ENCODE results near the gene MMP2. TPM values are rescaled to one million over a fixed set of nuclear protein-coding genes. Genes with fewer than 3 reads are reported as not detected.

MMP2 gene
- total and polyA plus RNA-seq, 10 of the 15 experiments (the other 5 are each of a cell fraction or from before 2014, with no cell fraction given) = 0.37 to 0.80 (median 0.59) TPM; not detected in 7

GRCh38 chr16:55515111-55515510 lies 36.1 kb downstream of the MMP2 start:
- intact Hi-C loops (cut with micrococcal nuclease; ENCODE audit: unreplicated experiment) (no loop called here), in situ Hi-C loops (cut with MboI) (no loop called here)
- Histone ChIP-seq H3K27me3 (replicated peaks in 1 of 2; ENCODE audit: control insufficient read depth in 2 of 2, insufficient read depth in 2 of 2, low read length in 1 of 2) (no peaks in the 10 kb centered on the region), H3K27ac (ENCODE audit: control insufficient read depth, insufficient read depth) (no peak overlapping the region), H3K4me3 (no peak overlapping the region), H3K9ac (ENCODE audit: control insufficient read depth, insufficient read depth, low read length) (no peak overlapping the region), H3K4me1 (ENCODE audit: control insufficient read depth, insufficient read depth, low read length) (no peaks in the 10 kb centered on the region), H3K36me3 (ENCODE audit: control insufficient read depth in 2 of 2, insufficient read depth in 2 of 2, low read length in 1 of 2) (no peaks in the 10 kb centered on the region), H3K79me2 (ENCODE audit: control insufficient read depth, insufficient read depth, low read length) (no peaks in the 10 kb centered on the region), H3K4me2 (ENCODE audit: control insufficient read depth, insufficient read depth) (no peak overlapping the region), H4K20me1 (ENCODE audit: control insufficient read depth, insufficient read depth) (no peaks in the 10 kb centered on the region), H2AFZ (ENCODE audit: control insufficient read depth, low read depth, low read length) (no peak overlapping the region), H3K9me3 (replicated peaks; ENCODE audit: control insufficient read depth, insufficient read depth, low read length) (no peaks in the 10 kb centered on the region; the same call in 2 of the 3 replicates)
- ATAC-seq (no peak), DNase-seq (ENCODE audit: low read depth, low spot score) (no peak), FAIRE-seq (no peak)
- RAD21 ChIA-PET (ENCODE audit: unreplicated experiment) = no interaction called here
- no TSS peak for BruUV-seq (replicated peaks)
- POLR2A ChIA-PET = no interaction called here
- SMC1A ChIA-PET (ENCODE audit: uncharacterized antibody, unreplicated experiment) = interaction anchor here (1.6 kb wide), 1 partner anchor 13 kb away, joined by 3 read pairs; no protein-coding TSS in a partner anchor
- WGBS (ENCODE audit: insufficient coverage, insufficient replicate concordance, low lambda C conversion rate, missing lambda C conversion rate) = 5% methylated on average over 1 of the region's 1 CpG
- CTCF ChIA-PET = interaction anchor here (1.3 to 1.8 kb wide), 2 partner anchors 9 to 16 kb away, joined by 3 to 5 read pairs; no protein-coding TSS in a partner anchor
- TF ChIP-seq EP300 (IDR thresholded peaks at IDR 0.05; ENCODE audit: borderline replicate concordance in 1 of 2, control insufficient read depth in 1 of 2, low read depth in 2 of 2, low read length in 2 of 2) (no peak), REST (IDR thresholded peaks at IDR 0.05; ENCODE audit: low read depth, low read length) (no peak), SKIL (IDR thresholded peaks at IDR 0.05; ENCODE audit: low read depth, poor library complexity, severe bottlenecking) (no peak), TCF12 (IDR thresholded peaks at IDR 0.05; ENCODE audit: low read depth, low read length) (no peak), ESRRA (IDR thresholded peaks at IDR 0.05; ENCODE audit: low read length) (no peak), SIX5 (IDR thresholded peaks at IDR 0.05; ENCODE audit: low read depth, low read length, severe bottlenecking) (no peak), ELK1 (IDR thresholded peaks at IDR 0.05; ENCODE audit: low read depth, low read length) (no peak), MYC (IDR thresholded peaks at IDR 0.05; ENCODE audit: insufficient read depth, insufficient read length, insufficient replicate concordance, low read length, severe bottlenecking) (no peak), WRNIP1 (IDR thresholded peaks at IDR 0.05; ENCODE audit: borderline replicate concordance, low read depth, low read length) (no peak), FOXK2 (IDR thresholded peaks at IDR 0.05) (no peak), TBL1XR1 (IDR thresholded peaks at IDR 0.05; ENCODE audit: low read depth, low read length) (no peak), NR2C1 (IDR thresholded peaks at IDR 0.05) (no peak), NFYA (IDR thresholded peaks at IDR 0.05; ENCODE audit: borderline replicate concordance, low read depth, low read length) (no peak)
- TF ChIP-seq, protein P1, sequence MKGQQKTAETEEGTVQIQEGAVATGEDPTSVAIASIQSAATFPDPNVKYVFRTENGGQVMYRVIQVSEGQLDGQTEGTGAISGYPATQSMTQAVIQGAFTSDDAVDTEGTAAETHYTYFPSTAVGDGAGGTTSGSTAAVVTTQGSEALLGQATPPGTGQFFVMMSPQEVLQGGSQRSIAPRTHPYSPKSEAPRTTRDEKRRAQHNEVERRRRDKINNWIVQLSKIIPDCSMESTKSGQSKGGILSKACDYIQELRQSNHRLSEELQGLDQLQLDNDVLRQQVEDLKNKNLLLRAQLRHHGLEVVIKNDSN (IDR thresholded peaks at IDR 0.05; ENCODE audit: borderline replicate concordance, extremely low read length, insufficient read depth, low read depth, low read length) = no peak

Data from GM12878 (cell line).